Measurements from ENCODE around the gene EIPR1. TPM values are rescaled to one million over a fixed set of nuclear protein-coding genes. Genes with fewer than 3 reads are reported as not detected.

EIPR1 gene
- total RNA-seq, 1 experiment from 2014 or later = 27.8 TPM

DNA sequence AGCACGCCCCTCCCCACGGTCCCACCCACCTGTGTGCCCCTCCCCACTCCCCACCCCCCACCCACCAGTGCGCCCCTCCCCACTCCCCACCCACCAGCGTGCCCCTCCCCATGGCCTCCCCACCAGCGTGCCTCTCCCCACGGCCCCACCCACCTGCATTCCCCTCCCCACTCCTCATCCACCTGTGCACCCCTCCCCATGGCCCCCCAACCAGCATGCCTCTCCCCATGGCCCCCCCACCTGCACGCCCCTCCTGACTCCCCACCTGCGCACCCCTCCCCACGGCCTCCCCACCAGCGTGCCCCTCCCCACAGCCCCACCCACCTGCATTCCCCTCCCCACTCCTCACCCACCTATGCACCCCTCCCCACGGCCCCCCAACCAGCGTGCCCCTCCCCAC is 190.2 kb downstream of the EIPR1 start:
- H3K79me1 ChIP-seq (ENCODE audit: insufficient read depth, low read depth, low read length, poor library complexity, severe bottlenecking) = no peaks in the 10 kb centered on the region
- H3K27me3 ChIP-seq (ENCODE audit: insufficient read depth, low read length) = no peaks in the 10 kb centered on the region
- Mint-ChIP-seq H3K36me3 (ENCODE audit: insufficient read depth in 1 of 3, low read depth in 3 of 3) (peaks cover 12 to 26% (median 17%) of the 10 kb centered on the region in 3 experiments; a peak in 6 of 7 replicates), H3K27ac (no peak overlapping the region), H3K9me3 (no peaks in the 10 kb centered on the region), H3K4me1 (no peaks in the 10 kb centered on the region), H3K27me3 (ENCODE audit: low read depth) (no peaks in the 10 kb centered on the region), H3K4me3 (no peak overlapping the region)
- no peak overlapping the region for H2AFZ ChIP-seq (ENCODE audit: low read length)
- H3K14ac ChIP-seq (ENCODE audit: insufficient read depth, low read length) = no peak overlapping the region
- H2BK5ac ChIP-seq (ENCODE audit: insufficient read length, low read length) = no peak overlapping the region
- no peak overlapping the region for H3K4ac ChIP-seq (ENCODE audit: low read depth, low read length)
- H3K56ac ChIP-seq (ENCODE audit: insufficient read length, low read depth, low read length) = no peak overlapping the region
- no peak overlapping the region for H3K27ac ChIP-seq (ENCODE audit: insufficient read length, low read depth, low read length)
- H2BK120ac ChIP-seq (ENCODE audit: low read depth, low read length, poor library complexity, severe bottlenecking) = no peak overlapping the region
- no peak overlapping the region for H2AK5ac ChIP-seq (ENCODE audit: insufficient read length, low read length)
- H3K18ac ChIP-seq (ENCODE audit: insufficient read length, low read depth, low read length) = no peak overlapping the region
- no peak overlapping the region for H4K8ac ChIP-seq (replicated peaks; ENCODE audit: insufficient read length, low read depth, low read length)
- H2BK12ac ChIP-seq (ENCODE audit: insufficient read length, low read depth, low read length) = no peak overlapping the region
- H4K91ac ChIP-seq (ENCODE audit: insufficient read length, low read depth, low read length) = no peak overlapping the region
- DNase-seq = no peak
- no peak overlapping the region for H4K5ac ChIP-seq (ENCODE audit: insufficient read length, low read depth, low read length)
- H2BK15ac ChIP-seq (ENCODE audit: low read depth, low read length) = no peak overlapping the region
- no CpG with 5 or more reads among the region's 12 CpGs for WGBS (ENCODE audit: extremely low coverage, insufficient read length, low lambda C conversion rate)
- H3T11ph ChIP-seq (ENCODE audit: low read length) = no peak overlapping the region
- H4K20me1 ChIP-seq (ENCODE audit: control insufficient read depth, insufficient read depth, insufficient read length) = no peaks in the 10 kb centered on the region
- no peak overlapping the region for H3K23ac ChIP-seq (ENCODE audit: insufficient read length, low read depth, low read length)
- TF ChIP-seq, protein P1, sequence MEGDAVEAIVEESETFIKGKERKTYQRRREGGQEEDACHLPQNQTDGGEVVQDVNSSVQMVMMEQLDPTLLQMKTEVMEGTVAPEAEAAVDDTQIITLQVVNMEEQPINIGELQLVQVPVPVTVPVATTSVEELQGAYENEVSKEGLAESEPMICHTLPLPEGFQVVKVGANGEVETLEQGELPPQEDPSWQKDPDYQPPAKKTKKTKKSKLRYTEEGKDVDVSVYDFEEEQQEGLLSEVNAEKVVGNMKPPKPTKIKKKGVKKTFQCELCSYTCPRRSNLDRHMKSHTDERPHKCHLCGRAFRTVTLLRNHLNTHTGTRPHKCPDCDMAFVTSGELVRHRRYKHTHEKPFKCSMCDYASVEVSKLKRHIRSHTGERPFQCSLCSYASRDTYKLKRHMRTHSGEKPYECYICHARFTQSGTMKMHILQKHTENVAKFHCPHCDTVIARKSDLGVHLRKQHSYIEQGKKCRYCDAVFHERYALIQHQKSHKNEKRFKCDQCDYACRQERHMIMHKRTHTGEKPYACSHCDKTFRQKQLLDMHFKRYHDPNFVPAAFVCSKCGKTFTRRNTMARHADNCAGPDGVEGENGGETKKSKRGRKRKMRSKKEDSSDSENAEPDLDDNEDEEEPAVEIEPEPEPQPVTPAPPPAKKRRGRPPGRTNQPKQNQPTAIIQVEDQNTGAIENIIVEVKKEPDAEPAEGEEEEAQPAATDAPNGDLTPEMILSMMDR (conservative IDR thresholded peaks at IDR 0.05) = no peak
- H3K9ac ChIP-seq (ENCODE audit: extremely low read depth, insufficient read length, low read length) = no peak overlapping the region
- no peaks in the 10 kb centered on the region for H3K9me3 ChIP-seq (ENCODE audit: control insufficient read depth, low read depth, low read length)
- H2BK20ac ChIP-seq (ENCODE audit: low read depth, low read length, poor library complexity, severe bottlenecking) = no peak overlapping the region
- no peaks in the 10 kb centered on the region for H3K79me2 ChIP-seq (ENCODE audit: insufficient read depth, low read length)
- H3K4me1 ChIP-seq (ENCODE audit: insufficient read depth, low read length) = no peaks in the 10 kb centered on the region
- H3K4me2 ChIP-seq (ENCODE audit: insufficient read depth, insufficient read length, low read length) = no peak overlapping the region
- no peaks in the 10 kb centered on the region for H3K23me2 ChIP-seq (ENCODE audit: insufficient read length, low read depth, low read length, poor library complexity, severe bottlenecking)
